MCF 10A (cell line): ENCODE data around the gene GSTCD. TPM values are rescaled to one million over a fixed set of nuclear protein-coding genes. Genes with fewer than 3 reads are reported as not detected.

Experiments
- BruUV-seq: library from RNA; stranded (reverse); fragments of 400-500 nt; replicated peaks from 2 replicates; lab custom pipeline; 2021; lab: Mats Ljungman, UMichigan
- CTCF ChIA-PET: fragments of 300-600 bp; sonication (Branson Sonifier 250); formaldehyde crosslinking; extraction: SDS; loops from one replicate; lab custom pipeline; 2021; ENCODE audit warnings: antibody characterized with exemption, inconsistent platforms; lab: Yijun Ruan, JAX
- POLR2A ChIA-PET: fragments of 300-600, 350-650 bp; sonication (Branson Sonifier 250); formaldehyde crosslinking; extraction: SDS; loops from one replicate; lab custom pipeline; 2020; ENCODE audit warnings: antibody characterized with exemption, inconsistent platforms; lab: Yijun Ruan, JAX
- DNase-seq: peaks from one replicate; pipeline ENCODE4 v3.0.0-alpha.2; 2018; ENCODE audit not compliant: unreplicated experiment
- H3K27ac Mint-ChIP-seq: one replicate; pipeline ENCODE4 v1.8.0; 2022; ENCODE audit warnings: mild to moderate bottlenecking, low read depth, mixed read lengths; ENCODE audit not compliant: unreplicated experiment
- H3K27me3 Mint-ChIP-seq: one replicate; pipeline ENCODE4 v1.8.0; 2022; ENCODE audit warnings: mixed read lengths; ENCODE audit not compliant: insufficient read depth, unreplicated experiment
- H3K36me3 Mint-ChIP-seq: one replicate; pipeline ENCODE4 v1.8.0; 2022; ENCODE audit warnings: mild to moderate bottlenecking, moderate library complexity, mixed read lengths; ENCODE audit not compliant: insufficient read depth, unreplicated experiment
- H3K4me1 Mint-ChIP-seq: one replicate; pipeline ENCODE4 v1.8.0; 2022; ENCODE audit warnings: mixed read lengths; ENCODE audit not compliant: insufficient read depth, unreplicated experiment
- H3K4me3 Mint-ChIP-seq: one replicate; pipeline ENCODE4 v1.8.0; 2022; ENCODE audit warnings: mild to moderate bottlenecking, moderate library complexity, mixed read lengths; ENCODE audit not compliant: unreplicated experiment
- H3K9me3 Mint-ChIP-seq: one replicate; pipeline ENCODE4 v1.8.0; 2022; ENCODE audit warnings: mixed read lengths; ENCODE audit not compliant: unreplicated experiment
- CTCF ChIP-seq: fragments of 200-600 bp; IDR thresholded peaks from one replicate; pipeline ENCODE4 v1.8.0; 2022; ENCODE audit warnings: antibody characterized with exemption, mild to moderate bottlenecking; ENCODE audit not compliant: unreplicated experiment
- intact Hi-C: fragments of 100-400 bp; cut with micrococcal nuclease; formaldehyde crosslinking; loops from 2 replicates; pipeline ENCODE4 v1.14.1; 2022
- total RNA-seq: library from RNA; stranded (reverse); gene quantifications from 2 replicates; pipeline ENCODE4 v1.2.3, GENCODE V29; 2022

Gene GSTCD
- total RNA-seq, 1 experiment from 2014 or later, result 16.3 TPM

- Mint-ChIP-seq H3K27ac (no peak overlapping the region), H3K27me3 (no peaks in the 10 kb centered on the region), H3K9me3 (no peaks in the 10 kb centered on the region), H3K4me1 (peaks cover 4% of the 10 kb centered on the region), H3K36me3 (no peaks in the 10 kb centered on the region), H3K4me3 (no peak overlapping the region)
- DNase-seq, result no peak
- TF ChIP-seq CTCF, result no peak
- intact Hi-C loops, result no loop called here
- POLR2A ChIA-PET, result no interaction called here
- BruUV-seq, result no TSS peak
- CTCF ChIA-PET, result no interaction called here
These were observed 34.6 kb upstream of the GSTCD start for GRCh38 chr4:105674011-105674410.

GRCh38 chr4:105677709-105678108 is 30.9 kb upstream of the GSTCD start:
- no peak overlapping the region for H3K4me3 Mint-ChIP-seq
- peaks cover 19% of the 10 kb centered on the region for H3K36me3 Mint-ChIP-seq
- peaks cover 4% of the 10 kb centered on the region for H3K4me1 Mint-ChIP-seq
- ChIA-PET CTCF (interaction anchor here (0.6 to 1.1 kb wide), 5 partner anchors 10 to 442 kb away, joined by 3 to 4 read pairs (median 3); partner anchors contain the start of genes GSTCD and INTS12), POLR2A (no interaction called here)
- no peak for DNase-seq
- intact Hi-C loops, result no loop called here
- no TSS peak for BruUV-seq
- H3K27ac Mint-ChIP-seq, result no peak overlapping the region
- H3K9me3 Mint-ChIP-seq, result no peaks in the 10 kb centered on the region
- TF ChIP-seq CTCF, result no peak
- no peaks in the 10 kb centered on the region for H3K27me3 Mint-ChIP-seq

GRCh38 chr4:105679186-105679585 is 29.4 kb upstream of the GSTCD start:
- no TSS peak for BruUV-seq
- Mint-ChIP-seq H3K4me3 (no peak overlapping the region), H3K27ac (no peak overlapping the region), H3K36me3 (peaks cover 33% of the 10 kb centered on the region), H3K4me1 (peaks cover under 1% of the 10 kb centered on the region), H3K27me3 (no peaks in the 10 kb centered on the region), H3K9me3 (no peaks in the 10 kb centered on the region)
- DNase-seq, result peak; percentile 17
- intact Hi-C loops, result no loop called here
- TF ChIP-seq CTCF, result no peak
- ChIA-PET POLR2A (interaction anchor here (0.5 kb wide), 1 partner anchor 150 kb away, joined by 4 read pairs; no protein-coding TSS in a partner anchor), CTCF (interaction anchor here (0.6 to 0.7 kb wide), 2 partner anchors 16 to 496 kb away, joined by 3 to 5 read pairs; no protein-coding TSS in a partner anchor)

- no TSS peak for BruUV-seq
- H3K36me3 Mint-ChIP-seq, result peaks cover 64% of the 10 kb centered on the region
These were observed 25.5 kb upstream of the GSTCD start for GRCh38 chr4:105683038-105683437.

More at GRCh38 chr4:105683038-105683437, 25.5 kb upstream of the GSTCD start:
- ChIA-PET CTCF (interaction anchor here (0.6 to 1.2 kb wide), 6 partner anchors 27 to 437 kb away, joined by 3 to 4 read pairs (median 4); partner anchors contain the start of gene PPA2), POLR2A (no interaction called here)
- Mint-ChIP-seq H3K27me3 (no peaks in the 10 kb centered on the region), H3K9me3 (no peaks in the 10 kb centered on the region), H3K4me3 (no peak overlapping the region), H3K27ac (no peak overlapping the region), H3K4me1 (no peaks in the 10 kb centered on the region)
- intact Hi-C loops, result no loop called here
- DNase-seq, result no peak
- no peak for TF ChIP-seq CTCF
